ENCODE data around the gene PPP1R9B.

PPP1R9B gene

GRCh38 chr17:50125420-50125997 lies 25.0 kb downstream of the PPP1R9B start:
- DNase-seq (ENCODE audit: low read depth in 2 of 2) = no peak

- DNase-seq (ENCODE audit: low read depth in 2 of 2) = no peak
Measured at GRCh38 chr17:50123649-50124349, 26.7 kb downstream of the PPP1R9B start.

DNA sequence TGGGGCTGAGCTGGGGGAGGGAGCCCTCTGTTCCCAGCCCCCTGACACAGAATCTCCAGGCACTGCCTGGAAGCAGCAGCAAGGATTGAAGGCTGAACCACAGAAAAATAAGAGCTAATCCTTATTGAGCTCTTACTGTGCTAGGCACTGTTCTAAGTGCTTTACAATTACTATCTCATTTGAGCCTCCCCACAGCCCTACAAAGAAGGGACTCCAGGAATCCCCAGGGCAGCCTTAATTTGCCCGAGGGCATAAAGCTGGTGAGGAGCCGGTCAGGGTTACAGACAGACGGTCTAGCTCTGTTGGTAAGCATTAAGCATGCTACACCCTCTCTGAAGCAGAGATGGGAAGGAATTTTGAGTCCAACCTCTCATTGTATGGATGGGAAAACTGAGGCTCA lies 27.5 kb downstream of the PPP1R9B start:
- DNase-seq (ENCODE audit: low read depth in 2 of 2) = no peak

DNA sequence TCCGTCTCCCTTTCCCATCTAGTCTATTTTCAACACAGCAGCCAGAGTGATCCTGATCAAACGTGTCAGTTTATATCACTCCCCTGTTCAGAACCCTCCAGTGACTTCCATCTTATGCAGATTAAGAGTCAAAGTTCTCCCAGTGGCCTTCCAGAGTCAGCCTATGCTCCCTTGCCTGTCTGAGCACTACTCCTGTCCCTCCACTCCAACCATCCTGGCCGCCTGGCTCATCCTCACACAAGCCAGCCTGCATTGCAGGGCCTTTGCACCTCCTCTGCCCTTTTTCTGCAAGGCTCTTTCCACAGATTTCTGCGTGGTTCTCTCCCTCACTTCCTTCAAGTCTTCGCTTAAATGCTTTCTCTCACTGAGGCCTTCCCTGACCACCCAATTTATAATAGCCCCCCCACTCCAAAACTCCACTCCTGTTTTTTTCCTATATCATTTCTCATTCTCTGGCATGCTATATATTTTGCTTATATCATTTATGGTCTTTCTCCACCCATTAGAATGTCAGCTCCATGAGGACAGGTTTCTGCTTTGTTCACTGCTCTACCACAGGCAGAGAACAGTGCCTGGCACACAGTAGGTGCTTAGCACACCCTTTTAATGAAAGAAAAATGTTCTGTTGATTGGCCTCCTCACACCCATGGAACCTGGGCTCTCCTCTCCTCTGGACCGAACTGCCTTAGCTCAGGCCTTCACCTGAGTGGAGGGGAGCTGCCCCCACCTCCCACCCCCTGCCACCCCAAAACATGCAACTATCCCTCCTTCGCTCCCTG lies 29.8 kb downstream of the PPP1R9B start:
- no peak for DNase-seq (ENCODE audit: low read depth in 2 of 2)

- DNase-seq (ENCODE audit: low read depth in 2 of 2) = no peak
Measured at GRCh38 chr17:50118828-50119218, 31.7 kb downstream of the PPP1R9B start.

GRCh38 chr17:50118076-50118827 lies 32.2 kb downstream of the PPP1R9B start:
- no peak for DNase-seq (ENCODE audit: low read depth in 2 of 2)

DNA sequence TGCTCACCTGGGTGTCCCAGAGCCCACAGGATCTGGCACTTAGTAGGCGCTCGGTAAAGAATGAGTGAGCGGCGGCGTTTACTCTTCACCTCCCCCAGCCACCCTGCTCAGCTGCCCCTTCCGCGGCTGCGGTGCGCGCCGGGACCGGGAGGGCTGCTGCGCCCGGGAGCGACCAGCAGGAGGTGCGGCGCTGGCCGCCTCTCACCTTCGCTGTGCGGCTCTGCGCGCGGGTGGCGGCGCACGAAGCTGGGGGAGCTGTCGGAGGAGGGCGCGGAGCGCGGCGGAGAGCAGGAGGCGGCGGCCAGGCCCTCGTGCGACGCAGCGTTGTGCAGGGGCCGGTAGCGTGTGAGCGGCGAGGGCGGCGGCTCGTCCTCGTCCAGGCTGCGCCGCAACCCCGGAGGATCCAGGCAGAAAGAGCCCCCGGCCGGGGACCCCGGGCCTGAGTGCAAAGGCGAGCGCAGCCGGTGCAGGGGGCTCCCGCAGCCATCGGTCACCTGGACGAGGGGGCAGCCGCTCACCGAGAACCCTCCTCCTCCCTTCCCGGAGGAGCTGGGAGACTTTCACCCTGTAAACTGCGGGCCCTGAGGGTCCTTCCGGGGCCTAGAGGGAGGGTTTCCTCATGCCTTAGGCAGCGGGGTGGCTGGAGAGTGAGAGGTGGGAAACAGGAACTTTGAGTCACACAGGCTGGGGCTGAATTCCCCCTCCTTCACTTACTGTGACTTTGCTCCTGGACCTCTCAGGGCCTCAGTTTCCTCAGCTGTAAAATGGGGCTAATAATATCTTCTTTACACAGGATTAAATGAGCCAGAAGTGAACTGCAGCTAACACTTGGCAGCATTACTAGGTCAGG lies 33.0 kb downstream of the PPP1R9B start:
- DNase-seq (ENCODE audit: low read depth in 2 of 2) = peak; percentile 27 to 38

GRCh38 chr17:50115756-50116155 lies 34.7 kb downstream of the PPP1R9B start:
- DNase-seq (ENCODE audit: low read depth in 2 of 2) = no peak

- no peak for DNase-seq (ENCODE audit: low read depth in 2 of 2)
Measured at GRCh38 chr17:50114849-50115357, 35.6 kb downstream of the PPP1R9B start.

- DNase-seq (ENCODE audit: low read depth in 2 of 2) = no peak
Measured at GRCh38 chr17:50114401-50114800, 36.1 kb downstream of the PPP1R9B start.

DNA sequence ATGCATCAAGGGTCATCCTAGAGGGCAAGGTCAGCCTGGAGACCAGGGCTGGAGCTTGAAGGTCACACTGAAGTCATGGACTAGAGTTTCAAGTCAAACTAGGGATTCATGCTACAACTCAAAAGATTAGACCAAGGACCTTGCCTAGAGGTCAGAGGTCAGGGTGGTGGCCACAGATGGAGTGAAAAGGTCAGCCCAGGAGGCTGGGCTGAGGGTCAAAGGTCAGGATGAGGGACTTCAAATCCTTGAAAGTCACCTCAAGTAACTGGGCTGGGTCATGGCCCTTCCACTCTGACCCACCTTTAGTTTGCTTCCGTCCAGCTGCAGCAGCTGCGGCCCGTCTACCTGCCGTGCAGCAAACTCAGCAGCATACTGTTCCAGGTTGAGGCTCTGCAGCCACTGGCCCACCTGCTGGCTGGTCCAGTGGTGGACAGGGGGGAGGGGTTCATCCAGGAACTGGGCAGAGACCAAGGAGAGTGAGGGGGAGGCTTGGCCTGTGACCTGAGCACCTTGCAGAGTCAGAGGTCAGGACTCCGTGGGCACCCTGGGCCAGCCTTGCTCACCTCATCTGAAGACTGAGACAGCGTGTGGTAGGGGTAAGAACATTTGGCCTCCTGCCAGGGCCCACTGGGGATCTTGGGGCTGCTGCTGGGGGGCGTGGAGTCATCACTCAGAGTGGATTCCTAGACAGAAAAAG lies 36.7 kb downstream of the PPP1R9B start:
- DNase-seq (ENCODE audit: low read depth in 2 of 2) = no peak

DNA sequence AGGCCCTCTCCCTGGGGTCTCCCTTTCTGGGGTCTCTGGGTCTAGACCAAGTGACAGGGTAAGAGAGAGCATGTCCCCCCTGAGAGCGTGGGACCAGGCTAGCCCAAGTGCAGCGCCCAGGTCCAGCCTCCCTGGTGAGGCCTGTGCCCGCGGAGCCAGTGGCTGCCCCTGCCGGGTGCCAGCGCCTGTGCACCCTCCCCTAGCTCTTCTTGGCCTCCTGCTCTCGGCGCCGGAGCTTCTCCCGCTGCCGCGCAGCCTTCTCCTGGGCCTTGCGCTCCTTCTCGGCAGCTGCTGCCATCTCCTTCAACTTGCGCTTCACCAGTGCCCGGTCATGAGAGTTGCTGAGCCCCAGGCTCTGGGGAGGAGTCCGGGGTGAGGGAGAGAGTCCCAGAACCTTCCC lies 37.8 kb downstream of the PPP1R9B start:
- no peak for DNase-seq (ENCODE audit: low read depth in 2 of 2)

GRCh38 chr17:50111673-50112655 lies 38.5 kb downstream of the PPP1R9B start:
- DNase-seq (ENCODE audit: low read depth in 2 of 2) = no peak

GRCh38 chr17:50110591-50111349 lies 39.7 kb downstream of the PPP1R9B start:
- DNase-seq (ENCODE audit: low read depth in 2 of 2) = no peak

DNA sequence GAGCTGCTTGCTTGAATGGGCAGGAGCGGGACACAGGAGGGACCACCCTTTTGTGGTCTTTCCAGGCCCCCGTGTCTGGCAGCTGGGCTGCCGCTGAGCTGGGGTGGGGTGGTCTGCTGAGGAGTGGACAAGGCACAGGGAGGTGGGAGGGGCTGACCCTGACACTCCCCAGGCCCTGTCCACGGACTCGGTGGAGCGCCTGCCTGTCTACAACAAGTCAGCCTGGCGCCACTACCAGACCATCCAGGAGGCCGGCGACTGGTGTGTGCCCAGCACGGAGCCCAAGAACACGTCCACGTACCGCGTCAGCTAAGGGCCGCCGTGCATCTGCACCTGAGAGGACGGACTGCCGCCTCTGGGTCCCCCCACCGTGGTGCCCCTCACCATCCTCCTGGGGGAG lies 40.7 kb downstream of the PPP1R9B start:
- DNase-seq (ENCODE audit: low read depth in 2 of 2) = no peak

- DNase-seq (ENCODE audit: low read depth in 2 of 2) = no peak
Measured at GRCh38 chr17:50109207-50109606, 41.3 kb downstream of the PPP1R9B start.

DNA sequence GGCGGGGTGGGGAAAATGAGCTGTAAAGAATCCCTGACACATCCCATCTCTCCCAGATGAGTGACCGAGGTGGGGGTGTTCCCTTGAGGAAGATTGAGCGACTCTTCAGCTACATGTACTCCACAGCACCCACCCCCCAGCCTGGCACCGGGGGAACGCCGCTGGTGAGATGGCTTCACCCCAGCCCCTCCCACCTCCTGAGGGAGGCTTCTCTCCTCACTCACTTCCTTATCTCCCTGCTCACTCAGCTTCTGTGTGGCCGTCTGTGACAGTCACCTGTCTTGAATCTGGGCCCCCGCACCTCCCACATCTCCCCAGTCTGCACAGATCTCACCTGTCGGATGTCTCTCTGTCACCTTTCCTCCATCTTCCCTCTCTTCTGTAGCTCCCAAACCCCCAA lies 41.9 kb downstream of the PPP1R9B start:
- DNase-seq (ENCODE audit: low read depth in 2 of 2) = no peak

GRCh38 chr17:50107790-50108414 lies 42.6 kb downstream of the PPP1R9B start:
- DNase-seq (ENCODE audit: low read depth in 2 of 2) = no peak

All from stimulated activated CD8-positive, alpha-beta memory T cell treated with anti-CD3 and anti-CD28 coated beads, Interleukin-15, amount 100 ng/mL, for 4 hours (primary cell).